Activated CD4-positive, alpha-beta T cell treated with anti-CD3 and anti-CD28 coated beads, Interleukin-2, amount 50 U/mL, for 24 hours (primary cell): Measurements from ENCODE around the gene EDARADD.

Source experiments
- DNase-seq, 2 donors: peaks; one replicate each; pipeline ENCODE4 v3.0.0-alpha.2; 2020; ENCODE audit warnings: low read depth in 1 of 2, low spot score in 1 of 2

The EDARADD gene

GRCh38 chr1:236392182-236392581 is 1.9 kb upstream of the EDARADD start:
- DNase-seq = no peak

GRCh38 chr1:236394879-236395229 is 768 bp downstream of the EDARADD start:
- no peak for DNase-seq

- peak; percentile 12 to 23 for DNase-seq
Observed at GRCh38 chr1:236395230-236395946, 1.3 kb downstream of the EDARADD start.

- DNase-seq = no peak
Observed at GRCh38 chr1:236395947-236396664, 2.0 kb downstream of the EDARADD start.

GRCh38 chr1:236396665-236397043 is 2.6 kb downstream of the EDARADD start:
- no peak for DNase-seq

- DNase-seq = no peak
Observed at GRCh38 chr1:236397173-236397759, 3.2 kb downstream of the EDARADD start.

- no peak for DNase-seq
Observed at GRCh38 chr1:236398538-236398937, 4.5 kb downstream of the EDARADD start.

- no peak for DNase-seq
Observed at GRCh38 chr1:236400061-236400603, 6.0 kb downstream of the EDARADD start.

- DNase-seq = no peak
Observed at GRCh38 chr1:236401698-236402097, 7.6 kb downstream of the EDARADD start.

- DNase-seq = no peak
Observed at GRCh38 chr1:236403905-236404696, 10.0 kb downstream of the EDARADD start.

GRCh38 chr1:236407059-236407458 is 13.0 kb downstream of the EDARADD start:
- no peak for DNase-seq

GRCh38 chr1:236413688-236414087 is 19.6 kb downstream of the EDARADD start:
- no peak for DNase-seq

GRCh38 chr1:236416165-236416564 is 22.1 kb downstream of the EDARADD start:
- DNase-seq = peak in 1 of 2 donors; percentile 11

GRCh38 chr1:236417336-236417735 is 23.2 kb downstream of the EDARADD start:
- no peak for DNase-seq

- DNase-seq = no peak
Observed at GRCh38 chr1:236419502-236419901, 25.4 kb downstream of the EDARADD start.

GRCh38 chr1:236421022-236421421 is 26.9 kb downstream of the EDARADD start:
- DNase-seq = no peak

- no peak for DNase-seq
Observed at GRCh38 chr1:236421850-236422516, 27.9 kb downstream of the EDARADD start.

GRCh38 chr1:236422517-236422876 is 28.4 kb downstream of the EDARADD start:
- no peak for DNase-seq

- no peak for DNase-seq
Observed at GRCh38 chr1:236425031-236425663, 31.1 kb downstream of the EDARADD start.

- DNase-seq = no peak
Observed at GRCh38 chr1:236426215-236426614, 32.1 kb downstream of the EDARADD start.
